ENCODE measurements around the gene SOHLH1. TPM values are rescaled to one million over a fixed set of nuclear protein-coding genes. Genes with fewer than 3 reads are reported as not detected.
"Not testable (repeated sequence)": the region's sequence is repeated elsewhere in the genome, so short reads cannot be mapped to it uniquely, and the experiment has no call there.

SOHLH1 gene
- total RNA-seq, 1 donor from 2014 or later: not detected

GRCh38 chr9:135678236-135679017 lies 20.9 kb downstream of the SOHLH1 start:
- no peak for DNase-seq (ENCODE audit: low read depth, low spot score)

GRCh38 chr9:135677641-135678168 lies 21.6 kb downstream of the SOHLH1 start:
- no peak for DNase-seq (ENCODE audit: low read depth, low spot score)

- no peak for DNase-seq (ENCODE audit: low read depth, low spot score)
Measured at GRCh38 chr9:135676891-135677290, 22.4 kb downstream of the SOHLH1 start.

- DNase-seq (ENCODE audit: low read depth, low spot score): no peak
Measured at GRCh38 chr9:135674977-135675376, 24.3 kb downstream of the SOHLH1 start.

- DNase-seq (ENCODE audit: low read depth, low spot score): no peak
Measured at GRCh38 chr9:135673941-135674340, 25.3 kb downstream of the SOHLH1 start.

GRCh38 chr9:135672786-135673185 lies 26.5 kb downstream of the SOHLH1 start:
- DNase-seq (ENCODE audit: low read depth, low spot score): not testable (repeated sequence)

- DNase-seq (ENCODE audit: low read depth, low spot score): no peak
Measured at GRCh38 chr9:135671591-135672041, 27.7 kb downstream of the SOHLH1 start.

GRCh38 chr9:135670721-135671590 lies 28.3 kb downstream of the SOHLH1 start:
- no peak for DNase-seq (ENCODE audit: low read depth, low spot score)

GRCh38 chr9:135669616-135670285 lies 29.5 kb downstream of the SOHLH1 start:
- DNase-seq (ENCODE audit: low read depth, low spot score): no peak

- DNase-seq (ENCODE audit: low read depth, low spot score): not testable (repeated sequence)
Measured at GRCh38 chr9:135669018-135669417, 30.3 kb downstream of the SOHLH1 start.

GRCh38 chr9:135667463-135668001 lies 31.7 kb downstream of the SOHLH1 start:
- DNase-seq (ENCODE audit: low read depth, low spot score): no peak

GRCh38 chr9:135666534-135667462 lies 32.5 kb downstream of the SOHLH1 start:
- no peak for DNase-seq (ENCODE audit: low read depth, low spot score)

- no peak for DNase-seq (ENCODE audit: low read depth, low spot score)
Measured at GRCh38 chr9:135665795-135666189, 33.5 kb downstream of the SOHLH1 start.

- no peak for DNase-seq (ENCODE audit: low read depth, low spot score)
Measured at GRCh38 chr9:135664801-135665794, 34.2 kb downstream of the SOHLH1 start.

GRCh38 chr9:135664266-135664665 lies 35.0 kb downstream of the SOHLH1 start:
- no peak for DNase-seq (ENCODE audit: low read depth, low spot score)

- no peak for DNase-seq (ENCODE audit: low read depth, low spot score)
Measured at GRCh38 chr9:135663857-135664256, 35.4 kb downstream of the SOHLH1 start.

GRCh38 chr9:135663451-135663770 lies 35.9 kb downstream of the SOHLH1 start:
- no peak for DNase-seq (ENCODE audit: low read depth, low spot score)

GRCh38 chr9:135662758-135663450 lies 36.4 kb downstream of the SOHLH1 start, which contains the start of gene LCN9:
Gene LCN9 (plus strand): TSS chr9:135663309. CDS start chr9:135663322, 13 bp downstream.
- DNase-seq (ENCODE audit: low read depth, low spot score): no peak

All from pulmonary artery endothelial cell (primary cell).